GM12864 (cell line): ENCODE results near the gene CASZ1.

Experiments
- DNase-seq: peaks from one replicate; pipeline ENCODE4 v3.0.0-alpha.2; 2011; ENCODE audit warnings: low read depth
- H3K4me3 ChIP-seq: 2 replicates; pipeline ENCODE4 v1.5.1; 2011; ENCODE audit warnings: mild to moderate bottlenecking, low read depth, low read length, control low read depth
- CTCF ChIP-seq: IDR thresholded peaks from 2 replicates; pipeline ENCODE4 v1.5.1; 2011; ENCODE audit warnings: low read depth, mild to moderate bottlenecking, moderate library complexity, low read length, control low read depth, inconsistent platforms; ENCODE audit errors: missing control alignments

Gene CASZ1

GRCh38 chr1:10665930-10666850 lies 130.3 kb downstream of the CASZ1 start:
- TF ChIP-seq CTCF: no peak
- no peak overlapping the region for H3K4me3 ChIP-seq
- DNase-seq: no peak

GRCh38 chr1:10665226-10665625 lies 131.2 kb downstream of the CASZ1 start:
- no peak for TF ChIP-seq CTCF
- no peak overlapping the region for H3K4me3 ChIP-seq
- DNase-seq: no peak

GRCh38 chr1:10664251-10664650 lies 132.2 kb downstream of the CASZ1 start:
- no peak for DNase-seq
- no peak overlapping the region for H3K4me3 ChIP-seq

GRCh38 chr1:10663678-10664035 lies 132.8 kb downstream of the CASZ1 start:
- DNase-seq: no peak
- H3K4me3 ChIP-seq: no peak overlapping the region
- TF ChIP-seq CTCF: no peak

More at GRCh38 chr1:10664251-10664650, 132.2 kb downstream of the CASZ1 start:
- TF ChIP-seq CTCF: no peak

GRCh38 chr1:10662824-10663677 lies 133.4 kb downstream of the CASZ1 start:
- TF ChIP-seq CTCF: no peak
- no peak overlapping the region for H3K4me3 ChIP-seq
- no peak for DNase-seq

- no peak for DNase-seq
- no peak for TF ChIP-seq CTCF
- H3K4me3 ChIP-seq: no peak overlapping the region
Measured at GRCh38 chr1:10662090-10662688, 134.3 kb downstream of the CASZ1 start.
